Measurements from ENCODE around the gene ROBO1.
"Not testable (repeated sequence)": the region's sequence is repeated elsewhere in the genome, so short reads cannot be mapped to it uniquely, and the experiment has no call there.

ROBO1 gene

DNA sequence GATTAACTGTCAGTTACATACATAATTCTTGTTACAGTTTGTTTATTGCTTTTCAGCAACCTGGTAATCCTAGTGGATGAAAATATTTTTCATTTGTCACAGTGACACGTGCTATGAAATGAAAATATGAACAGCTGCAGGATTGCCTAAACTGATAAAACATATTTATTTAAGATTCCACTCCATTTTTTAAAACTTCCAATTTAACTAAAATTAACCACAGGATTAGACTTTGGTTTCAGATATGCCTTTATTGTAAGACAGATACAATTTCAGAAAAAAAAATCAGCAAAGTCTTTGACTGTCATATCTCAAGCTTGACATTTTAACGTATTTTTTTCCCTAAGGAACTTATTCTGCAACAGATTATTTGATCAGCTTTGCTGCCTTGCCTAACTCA is 550.7 kb downstream of the ROBO1 start:
- DNase-seq, result no peak

DNA sequence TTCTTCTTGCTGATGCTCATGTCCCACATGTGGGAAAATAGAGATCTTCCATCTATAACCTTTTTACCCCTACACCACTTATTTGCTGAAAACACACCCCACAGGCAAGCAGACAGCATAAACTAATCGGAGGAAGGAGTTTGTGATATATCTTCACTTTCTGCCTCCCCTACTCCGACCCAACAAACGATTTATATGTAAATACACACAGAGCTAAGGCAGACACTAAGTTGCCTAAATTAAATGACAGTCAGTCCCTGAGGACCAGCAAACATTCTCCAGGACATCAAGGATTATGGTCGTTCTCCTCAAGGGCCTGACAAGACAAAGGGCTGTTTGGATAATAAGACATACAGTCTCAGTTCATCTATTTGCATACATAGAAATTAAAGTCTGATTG is 552.5 kb downstream of the ROBO1 start:
- DNase-seq, result no peak

DNA sequence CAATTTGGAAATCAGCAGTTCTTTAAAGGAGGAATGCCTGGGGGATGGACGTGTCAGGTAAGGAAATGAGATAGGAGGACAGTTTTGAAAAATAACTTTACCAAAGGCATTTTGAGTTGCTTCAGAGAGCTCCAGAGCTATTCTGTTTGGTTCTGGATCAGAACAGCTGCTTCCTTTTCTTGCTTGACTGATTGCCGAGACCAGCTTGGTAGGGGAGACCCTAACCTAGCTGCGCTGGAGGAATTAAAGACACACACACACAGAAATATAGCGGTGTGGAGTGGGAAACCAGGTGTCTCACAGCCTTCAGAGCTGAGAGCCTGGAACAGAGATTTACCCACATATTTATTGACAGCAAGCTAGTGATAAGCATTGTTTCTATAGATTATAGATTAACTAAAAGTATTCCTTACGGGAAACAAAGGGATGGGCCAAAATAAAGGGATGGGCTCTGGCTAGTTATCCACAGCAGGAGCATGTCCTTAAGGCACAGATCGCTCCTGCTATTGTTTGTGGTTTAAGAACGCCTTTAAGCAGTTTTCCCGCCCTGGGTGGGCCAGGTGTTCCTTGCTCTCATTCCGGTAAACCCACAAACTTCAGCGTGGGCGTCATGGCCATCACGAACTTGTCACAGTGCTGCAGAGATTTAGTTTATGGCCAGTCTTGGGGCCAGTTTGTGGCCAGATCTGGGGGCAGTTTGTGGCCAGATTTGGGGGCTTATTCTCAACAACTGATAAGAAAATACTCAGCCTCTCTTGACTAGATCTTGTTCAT is 556.0 kb downstream of the ROBO1 start:
- DNase-seq, result no peak

DNA sequence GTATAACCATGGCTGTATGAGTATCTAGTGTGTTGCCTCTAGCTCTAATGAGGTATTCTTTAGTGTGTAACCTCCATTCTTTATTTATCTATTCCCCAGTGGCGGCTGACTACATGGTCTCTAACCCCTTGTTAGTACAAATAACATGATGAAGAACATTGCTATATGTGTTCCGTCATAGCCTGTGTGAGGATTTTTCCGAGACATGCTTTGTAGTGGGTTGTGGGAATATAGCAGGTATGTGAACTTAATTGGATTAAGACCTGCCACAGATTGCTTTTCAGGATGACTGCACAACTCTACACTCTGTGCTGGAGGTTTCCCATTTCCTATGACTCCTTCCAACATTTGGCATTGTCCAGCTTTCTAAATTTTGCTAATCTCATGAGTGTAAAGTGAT is 563.4 kb downstream of the ROBO1 start:
- DNase-seq, result no peak

DNA sequence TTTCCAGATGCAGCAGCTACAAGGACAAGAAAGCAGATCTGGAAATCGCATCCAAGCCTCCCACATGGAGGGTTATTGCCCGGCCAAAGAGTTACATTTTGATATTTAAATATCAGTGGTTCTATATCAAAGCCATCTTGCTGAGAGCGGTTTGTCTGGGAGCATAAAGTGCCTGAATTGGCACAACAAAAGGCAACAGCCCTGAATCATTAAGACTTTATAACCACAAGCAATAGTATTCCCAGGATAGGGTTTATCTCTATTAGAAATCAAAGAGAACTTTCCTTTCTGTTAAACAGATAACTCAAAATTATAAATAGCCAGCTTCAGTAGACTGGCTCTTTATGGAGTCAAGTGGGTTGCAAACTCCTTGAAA is 564.7 kb downstream of the ROBO1 start:
- DNase-seq, result no peak

DNA sequence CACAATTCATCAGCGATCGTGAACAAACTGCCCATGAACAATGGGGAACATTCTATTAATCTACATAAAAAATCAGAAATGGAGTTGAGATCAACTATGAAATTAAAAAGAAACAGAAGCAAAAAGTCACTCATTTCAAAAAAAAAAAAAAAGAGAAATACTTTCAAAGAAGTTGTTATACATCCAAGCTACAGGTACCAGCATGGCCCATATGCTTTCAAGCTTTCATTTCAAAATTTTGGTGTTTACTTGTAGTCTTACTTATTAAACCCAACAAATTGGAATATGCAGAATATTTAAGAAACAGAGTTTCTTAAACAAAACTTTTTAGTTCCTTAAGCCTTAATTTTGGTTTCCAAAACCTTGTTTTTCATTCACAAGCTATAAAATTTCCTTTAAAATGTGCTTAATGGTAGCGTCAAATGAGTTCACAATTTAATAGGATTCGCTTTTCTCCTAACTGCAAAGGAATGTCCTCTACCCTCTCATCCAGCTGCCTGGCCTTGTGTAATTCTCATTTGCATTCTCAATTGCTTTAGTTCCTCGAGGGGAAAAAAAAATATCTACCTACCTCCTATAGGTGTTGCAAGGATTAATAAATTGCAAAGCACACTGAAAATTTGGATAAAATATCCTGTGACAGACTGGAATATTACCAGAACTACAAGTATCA is 565.2 kb downstream of the ROBO1 start:
- DNase-seq, result no peak

DNA sequence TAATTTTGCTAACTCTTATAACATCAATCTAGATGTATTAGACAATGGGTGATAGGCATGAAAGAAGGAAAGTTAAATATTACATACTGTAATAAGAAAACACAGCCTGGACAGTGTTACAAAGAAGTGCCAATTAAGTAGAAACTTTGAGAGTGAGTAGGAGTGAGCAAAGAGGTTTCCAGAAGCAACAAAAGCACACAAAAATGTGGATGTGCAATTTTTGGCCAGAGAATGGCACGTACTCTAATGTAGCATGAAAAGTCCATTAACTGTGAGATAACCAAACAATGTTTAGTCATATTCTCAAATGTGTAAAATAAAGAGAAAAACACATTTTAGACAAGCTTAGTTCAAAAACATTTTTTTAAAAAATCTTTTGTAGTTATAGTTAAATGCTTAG is 567.3 kb downstream of the ROBO1 start:
- DNase-seq, result no peak

DNA sequence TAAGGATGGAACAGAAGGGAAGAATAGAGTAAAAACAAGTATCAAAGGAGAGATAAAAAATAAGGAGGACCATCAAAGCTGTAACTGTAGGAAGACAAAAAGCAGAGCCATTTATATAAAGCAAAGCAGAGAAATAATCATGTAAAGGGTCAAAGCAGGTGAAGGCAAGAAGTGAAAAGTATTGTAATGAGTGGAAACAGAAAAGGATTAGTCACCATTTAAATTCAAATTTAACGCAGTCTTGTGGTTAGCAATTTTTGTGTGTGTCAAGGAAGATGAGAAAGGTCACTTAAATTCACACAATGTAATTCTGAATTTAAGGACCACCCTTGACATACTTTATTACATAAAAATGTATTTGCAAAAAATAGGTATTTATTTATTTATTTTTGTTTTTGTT is 567.8 kb downstream of the ROBO1 start:
- DNase-seq, result no peak

DNA sequence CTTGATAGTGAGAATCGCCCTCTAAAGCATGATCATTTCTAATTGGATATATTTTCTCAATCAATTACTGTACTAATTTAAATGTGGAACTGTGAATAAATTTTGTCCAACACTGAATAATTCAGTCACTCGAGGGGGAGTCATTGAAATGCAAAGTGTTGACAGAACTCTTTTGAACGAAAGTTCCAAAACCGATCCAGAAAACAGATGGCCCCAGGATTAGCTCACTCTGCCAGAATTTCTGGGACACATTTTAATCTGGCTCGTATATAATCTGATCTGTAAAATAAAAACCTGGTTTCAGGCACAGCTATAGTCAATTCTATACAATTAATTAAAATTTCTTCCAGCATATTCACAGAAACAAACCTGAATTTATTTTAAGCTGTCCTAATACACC is 580.4 kb downstream of the ROBO1 start:
- DNase-seq, result no peak

DNA sequence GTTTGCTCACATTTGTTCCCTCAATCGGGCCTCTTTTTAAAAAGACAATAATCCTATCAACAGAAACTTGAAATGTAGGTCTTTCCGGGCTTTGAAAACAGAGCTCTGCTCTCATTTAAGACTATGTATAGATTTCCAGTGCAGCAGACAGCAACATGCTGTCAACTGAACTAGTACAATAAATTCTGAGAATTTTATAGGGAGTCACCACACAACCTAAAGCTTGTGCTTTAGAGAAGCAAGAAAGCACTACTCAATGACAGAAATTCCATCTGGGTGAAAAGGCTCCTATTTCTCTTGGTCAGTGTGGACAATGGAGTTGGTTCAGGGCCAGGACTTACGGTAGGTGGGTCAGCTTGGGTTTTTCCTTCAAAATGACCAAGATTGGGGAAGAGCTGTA is 583.5 kb downstream of the ROBO1 start:
- no peak for DNase-seq

DNA sequence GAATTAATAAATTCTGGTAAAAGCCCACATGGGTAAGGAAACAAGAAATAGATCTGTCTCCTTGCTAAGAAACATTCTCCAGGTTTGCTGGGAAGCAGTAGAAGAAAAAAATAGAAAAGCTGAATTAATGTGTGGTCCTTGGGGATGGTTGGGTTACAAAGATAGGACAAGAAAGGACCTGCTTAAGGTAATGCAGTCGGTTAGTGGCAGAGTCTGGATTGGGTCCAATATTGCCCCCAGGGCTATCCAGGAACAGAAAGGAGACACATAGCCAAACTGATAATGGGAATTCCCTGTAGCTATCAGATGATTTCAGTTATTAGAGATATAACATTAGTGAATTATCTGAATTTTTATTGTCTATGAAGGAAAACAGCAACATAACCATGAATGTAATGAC is 584.3 kb downstream of the ROBO1 start:
- no peak for DNase-seq

DNA sequence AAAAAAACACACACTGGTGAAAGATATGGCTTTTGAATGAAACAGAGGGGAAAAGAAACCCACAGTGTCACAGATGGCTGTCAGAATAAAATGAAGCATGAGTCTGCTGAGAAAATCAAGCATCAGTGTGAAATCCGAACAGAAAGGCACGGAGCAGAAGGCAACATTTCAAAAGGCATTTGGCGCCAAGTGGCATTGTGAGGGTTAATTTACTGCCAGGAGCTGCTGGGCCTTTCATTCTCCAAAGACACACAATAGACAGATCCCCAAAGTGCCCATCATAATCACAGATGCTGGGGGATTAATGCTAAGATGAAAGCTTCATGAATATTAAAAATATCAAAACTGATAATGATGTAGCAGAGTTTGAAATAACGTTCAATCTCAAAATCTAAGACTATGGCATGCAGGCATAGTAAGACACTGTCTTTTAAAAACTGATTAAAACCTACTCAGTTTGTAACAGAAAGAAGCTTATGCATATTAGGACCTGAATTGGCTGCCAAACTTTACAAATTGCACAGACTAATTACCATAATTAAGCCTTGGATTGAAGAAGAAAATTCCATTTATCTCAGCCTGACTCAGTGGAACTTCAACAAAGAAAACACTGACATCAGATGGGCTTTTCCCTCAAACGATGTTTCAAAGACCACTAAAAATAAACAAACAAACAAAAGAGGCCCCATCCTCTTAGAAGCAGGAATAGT is 589.2 kb downstream of the ROBO1 start:
- peak; percentile 66 for DNase-seq

DNA sequence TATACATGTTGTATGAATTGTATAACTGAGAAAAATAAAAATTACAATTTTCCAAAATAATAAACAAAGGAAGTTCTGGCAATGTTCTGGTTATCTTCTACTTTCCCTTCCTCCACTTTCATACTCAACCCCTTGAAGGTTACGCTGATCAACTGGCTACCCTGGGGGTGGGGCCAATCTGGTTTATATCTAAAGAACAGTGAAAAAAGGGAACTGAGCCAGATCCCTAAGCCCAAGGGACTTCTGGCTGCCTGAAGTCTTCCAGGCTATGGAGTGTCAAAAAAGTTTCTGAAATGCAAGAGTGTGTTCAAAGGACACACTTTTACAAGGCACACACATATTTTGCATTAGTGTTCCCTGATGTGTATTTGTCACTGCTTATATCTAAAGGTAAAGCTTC is 591.9 kb downstream of the ROBO1 start:
- no peak for DNase-seq

DNA sequence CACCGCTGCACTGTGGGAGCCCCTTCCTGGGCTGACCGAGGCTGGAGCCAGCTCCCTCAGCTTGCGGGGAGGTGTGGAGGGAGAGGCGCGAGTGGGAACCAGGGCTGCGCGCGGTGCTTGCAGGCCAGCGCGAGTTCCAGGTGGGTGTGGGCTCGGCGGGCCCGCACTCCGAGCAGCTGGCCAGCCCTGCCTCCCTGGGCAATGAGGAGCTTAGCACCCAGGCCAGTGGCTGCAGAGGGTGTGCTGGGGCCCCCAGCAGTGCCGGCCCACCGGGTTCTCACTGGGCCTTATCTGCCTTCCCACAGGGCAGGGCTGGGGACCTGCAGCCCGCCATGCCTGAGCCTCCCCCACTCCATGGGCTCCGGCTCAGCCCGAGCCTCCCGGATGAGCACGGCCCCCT is 594.5 kb downstream of the ROBO1 start:
- DNase-seq, result not testable (repeated sequence)

DNA sequence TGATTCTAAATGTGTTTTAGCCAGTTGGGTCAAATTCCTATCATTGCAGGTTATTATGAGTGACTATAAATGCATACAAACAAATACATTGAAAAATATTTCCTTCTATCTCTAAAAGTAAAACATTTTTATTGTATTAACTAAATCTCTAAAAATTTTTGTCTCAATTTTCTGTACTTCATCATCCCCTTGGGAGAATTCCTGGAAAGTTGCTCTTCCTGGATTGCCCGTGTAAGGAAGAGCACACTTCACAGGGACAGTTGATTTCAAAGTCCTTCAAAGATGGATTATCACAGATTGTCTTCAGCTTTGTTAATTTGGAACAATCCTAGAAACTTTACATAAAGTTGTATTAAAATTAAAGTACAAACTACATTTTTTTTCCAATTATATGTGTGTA is 595.6 kb downstream of the ROBO1 start:
- DNase-seq, result no peak

DNA sequence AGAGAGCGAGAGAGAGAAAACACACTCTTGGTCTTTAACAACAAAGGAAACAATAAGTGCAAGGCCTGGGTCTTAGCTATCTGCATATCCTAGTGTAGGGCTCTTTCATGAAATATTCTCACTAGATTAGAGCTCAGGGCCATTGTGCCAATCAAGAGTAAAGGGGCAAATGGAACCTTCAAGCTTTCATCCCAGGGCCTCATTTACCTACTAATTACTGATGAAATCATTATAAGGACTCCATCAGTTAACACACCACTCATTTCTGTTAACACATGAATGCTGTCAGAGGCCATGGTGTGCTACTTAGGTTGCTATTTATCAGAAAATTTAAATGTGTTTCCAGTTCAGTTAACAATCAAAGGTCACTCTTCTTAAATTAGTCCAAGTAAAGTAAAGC is 597.8 kb downstream of the ROBO1 start:
- DNase-seq, result no peak

DNA sequence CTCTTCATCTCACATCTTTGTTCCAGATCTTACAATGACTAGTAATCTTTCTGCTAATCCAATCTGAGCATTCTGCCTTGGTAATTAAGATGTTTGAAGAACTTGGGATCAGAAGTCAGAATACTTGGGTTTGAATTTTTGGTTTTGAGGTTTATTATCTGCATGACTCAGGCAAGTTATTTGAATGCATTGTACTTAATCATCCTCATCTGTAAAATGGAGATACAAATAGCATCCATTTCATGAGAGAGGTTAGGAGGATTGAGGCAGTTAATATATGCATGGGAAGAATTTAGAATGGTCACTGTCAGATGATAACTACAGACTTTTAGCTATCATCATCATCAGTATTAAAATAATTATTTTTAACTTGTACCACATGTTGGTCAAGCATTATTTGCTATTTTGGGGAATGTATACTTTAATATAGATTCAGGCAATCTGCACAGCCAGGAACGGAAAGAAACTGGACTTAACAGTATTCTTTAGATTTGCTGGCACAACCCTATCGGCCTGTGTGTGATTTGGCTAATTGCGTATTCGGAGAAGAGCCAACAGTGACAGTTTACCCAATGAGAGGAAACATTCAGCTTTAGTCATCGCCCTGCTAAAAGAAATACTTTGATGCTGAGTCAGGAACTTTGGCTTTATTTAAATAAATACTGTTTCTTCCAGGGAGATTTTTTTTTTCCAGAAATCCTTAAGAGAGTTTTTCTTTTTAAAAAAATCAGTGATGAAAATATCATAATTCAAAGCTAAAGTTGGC is 600.0 kb downstream of the ROBO1 start:
- DNase-seq, result no peak

DNA sequence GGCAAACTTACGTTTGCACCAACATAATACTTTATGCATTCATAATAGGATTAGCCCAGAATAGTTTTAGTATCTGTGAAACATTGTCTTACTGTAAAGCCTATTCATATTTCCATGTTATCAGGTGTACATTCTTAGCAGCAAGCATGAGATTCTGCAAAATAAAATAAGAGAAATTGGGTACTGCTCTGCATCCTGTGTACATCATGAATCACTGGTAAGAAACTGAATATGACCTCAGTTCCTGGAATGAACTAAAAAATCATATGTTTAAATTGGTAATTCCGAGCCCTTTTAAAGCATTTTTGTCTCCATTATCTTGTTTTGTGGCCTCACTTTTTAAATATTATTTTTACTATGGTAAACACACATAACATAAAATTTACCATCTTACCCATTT is 605.1 kb downstream of the ROBO1 start:
- DNase-seq, result no peak

DNA sequence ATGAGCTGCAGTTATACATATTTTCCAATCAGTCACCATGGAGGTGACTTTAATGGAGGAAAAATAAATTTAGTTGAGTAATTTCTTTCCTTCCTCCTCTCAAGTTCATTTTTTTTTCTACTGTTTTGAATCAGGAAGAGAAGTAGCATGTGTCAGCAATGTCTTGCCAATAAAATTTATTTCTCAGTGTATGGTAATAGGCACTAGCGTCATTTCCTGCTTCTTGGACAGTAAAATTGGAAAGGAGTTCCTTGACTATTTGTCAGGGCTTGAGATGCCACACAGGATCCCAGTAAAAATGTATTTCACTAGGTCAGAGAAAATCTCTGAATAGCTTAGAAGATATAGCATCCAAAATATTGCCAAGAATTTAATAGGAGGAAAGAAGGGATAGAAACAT is 605.9 kb downstream of the ROBO1 start:
- DNase-seq, result no peak

DNA sequence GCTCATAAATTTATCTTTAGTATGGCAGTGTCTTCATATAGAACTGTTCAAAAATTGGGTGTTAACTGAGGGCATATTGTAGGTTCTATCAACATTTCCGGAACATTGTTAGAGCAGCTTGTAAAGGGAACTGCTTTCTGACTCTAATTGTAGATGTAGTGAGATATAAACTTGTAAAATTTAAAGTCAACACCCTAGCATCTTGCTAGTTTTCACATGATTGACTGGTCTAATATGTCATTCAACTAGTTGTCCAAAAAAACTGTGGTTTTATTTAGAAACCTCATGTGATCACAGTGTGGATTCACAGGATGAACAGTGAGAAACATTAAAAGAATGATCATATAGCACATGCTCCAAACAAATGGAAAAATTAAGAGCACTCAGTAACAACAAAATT is 607.4 kb downstream of the ROBO1 start:
- DNase-seq, result no peak

DNA sequence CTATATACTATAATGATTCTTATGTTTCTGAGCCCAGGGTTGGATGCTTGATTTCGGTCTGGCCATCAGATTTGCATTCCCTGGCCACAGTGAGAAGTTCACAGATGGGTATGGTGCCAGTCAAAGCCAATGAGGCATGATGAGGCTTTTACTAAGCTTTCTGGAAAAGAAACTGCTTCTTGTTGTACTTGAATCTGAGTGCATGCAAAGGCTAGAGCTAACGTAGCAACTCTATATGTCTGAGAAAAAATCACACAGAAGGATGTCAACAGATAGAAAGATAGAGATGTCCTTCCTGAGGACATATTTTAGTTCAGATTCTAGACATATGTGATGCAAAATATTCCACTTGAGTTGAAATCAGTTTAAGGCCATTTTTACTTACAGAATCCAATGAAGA is 608.1 kb downstream of the ROBO1 start:
- DNase-seq, result no peak

DNA sequence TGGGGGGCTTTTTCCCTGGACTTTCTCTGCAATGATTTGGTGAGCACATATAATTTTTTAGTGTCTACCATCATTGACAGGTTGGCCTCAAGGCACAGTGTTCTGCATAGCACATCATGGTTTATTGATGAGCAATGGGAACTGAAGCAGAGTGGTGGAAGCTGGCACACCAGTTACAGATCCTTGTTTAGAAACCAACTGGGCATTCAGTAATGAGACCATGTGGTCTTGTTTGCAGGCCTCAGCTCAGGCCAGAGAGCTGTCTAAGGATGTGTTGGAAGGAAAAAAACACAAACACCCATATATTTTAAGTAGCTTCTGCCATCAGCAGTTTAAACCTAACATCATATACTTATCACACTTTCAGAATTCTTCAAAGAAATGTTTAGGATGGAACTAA is 610.6 kb downstream of the ROBO1 start:
- no peak for DNase-seq

DNA sequence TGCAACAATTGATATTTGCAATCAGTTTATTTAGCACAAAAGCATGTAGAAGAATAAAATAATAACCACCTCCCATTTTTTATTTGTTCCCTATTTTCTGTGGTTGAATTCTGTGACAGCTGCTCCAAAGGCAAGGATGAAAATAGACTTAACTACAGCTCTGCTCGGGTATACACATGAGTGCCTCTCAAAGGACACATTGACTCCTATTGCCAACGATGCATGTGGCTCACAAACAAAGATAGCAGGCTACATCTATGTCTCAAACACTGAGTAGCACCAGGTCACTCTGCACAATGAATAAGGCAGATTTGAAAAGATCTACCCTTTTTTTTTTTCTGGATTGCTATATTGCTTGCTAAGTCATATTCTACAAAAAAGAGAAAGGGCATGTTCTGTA is 612.9 kb downstream of the ROBO1 start:
- DNase-seq, result no peak

DNA sequence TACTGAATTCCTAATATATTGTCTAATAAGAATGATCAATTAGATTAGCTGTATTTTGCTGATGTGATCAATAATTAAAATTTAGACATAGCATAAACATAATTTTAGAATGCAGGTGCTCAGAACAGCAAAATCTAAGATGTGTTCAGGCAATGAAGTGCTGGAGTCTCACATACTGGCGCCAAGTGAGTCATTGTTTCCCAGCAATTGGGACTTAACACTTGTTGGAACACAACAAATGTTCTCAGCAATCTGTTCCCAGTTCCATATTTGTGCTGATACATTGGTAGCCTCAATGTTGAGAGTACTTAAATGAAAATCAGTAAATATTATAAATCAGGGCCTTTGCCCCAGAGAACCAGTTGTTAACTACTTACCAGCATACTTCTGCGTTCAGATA is 619.0 kb downstream of the ROBO1 start:
- no peak for DNase-seq

All from NCI-H1105 treated with DMSO at 0.1 percent for 48 hours (cell line).